SK-N-SH (cell line): Measurements from ENCODE around the gene PROK2.

Experiments used
- CTCF ChIP-seq: fragments of 200-600 bp; sonication (generic); IDR thresholded peaks from 2 replicates; pipeline ENCODE4 v1.6.1; 2017; ENCODE audit warnings: antibody characterized with exemption, mild to moderate bottlenecking, moderate library complexity
- EP300 ChIP-seq, 2 experiments: IDR thresholded peaks; 2 replicates each; pipeline versions ENCODE4 v1.4.0 to v1.6.1; 2012; ENCODE audit warnings: borderline replicate concordance in 1 of 2, low read depth in 1 of 2, low read length in 1 of 2
- GABPA ChIP-seq: IDR thresholded peaks from 2 replicates; pipeline ENCODE4 v1.4.0; 2012; ENCODE audit warnings: low read depth, mild to moderate bottlenecking
- JUND ChIP-seq: IDR thresholded peaks from 2 replicates; pipeline ENCODE4 v1.4.0; 2012
- MXI1 ChIP-seq: IDR thresholded peaks from 2 replicates; pipeline ENCODE4 v1.6.1; 2012; ENCODE audit warnings: mild to moderate bottlenecking, low read depth, low read length, improper control_type of control experiment
- TAF1 ChIP-seq: IDR thresholded peaks from 2 replicates; pipeline ENCODE4 v1.6.1; 2012; ENCODE audit warnings: low read depth, mild to moderate bottlenecking, low read length, moderate library complexity, borderline replicate concordance
- ZBTB33 ChIP-seq: IDR thresholded peaks from 2 replicates; pipeline ENCODE4 v1.4.0; 2012; ENCODE audit warnings: low read depth, borderline replicate concordance
- TF ChIP-seq, protein P1 (sequence below): IDR thresholded peaks from 2 replicates; pipeline ENCODE4 v1.4.0; 2012; ENCODE audit warnings: low read depth

DNA sequence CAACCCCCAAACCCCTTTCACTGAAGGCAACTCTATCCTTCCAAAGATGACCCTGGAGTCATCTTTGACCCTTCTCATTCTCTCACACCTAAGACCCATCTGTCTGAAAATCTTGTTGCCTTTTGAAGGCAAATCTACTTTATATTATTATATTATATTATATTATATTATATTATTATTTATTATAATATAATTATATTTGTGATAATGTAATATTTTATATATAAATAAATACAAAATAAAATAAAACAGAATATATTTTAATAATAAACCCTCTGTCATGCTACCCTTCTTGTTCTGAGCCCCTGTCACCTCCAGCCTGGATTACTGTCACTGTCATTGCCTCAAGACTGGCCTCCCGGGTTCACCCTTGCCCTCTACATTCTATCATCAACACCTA is 5.0 kb upstream of the PROK2 start:
- TF ChIP-seq CTCF: no peak
- TF ChIP-seq, protein P1, sequence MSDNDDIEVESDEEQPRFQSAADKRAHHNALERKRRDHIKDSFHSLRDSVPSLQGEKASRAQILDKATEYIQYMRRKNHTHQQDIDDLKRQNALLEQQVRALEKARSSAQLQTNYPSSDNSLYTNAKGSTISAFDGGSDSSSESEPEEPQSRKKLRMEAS: no peak
- no peak for TF ChIP-seq ZBTB33
- no peak for TF ChIP-seq EP300 (IDR thresholded peaks at IDR 0.05; ENCODE audit: borderline replicate concordance in 1 of 2, low read depth in 1 of 2, low read length in 1 of 2)
- no peak for TF ChIP-seq GABPA
- no peak for TF ChIP-seq MXI1
- no peak for TF ChIP-seq TAF1
- no peak for TF ChIP-seq JUND
